Neural crest cell (in vitro differentiated cells): ENCODE data around the gene ANKRD26. TPM values are rescaled to one million over a fixed set of nuclear protein-coding genes. Genes with fewer than 3 reads are reported as not detected.

Source experiments
- DNase-seq: peaks from one replicate; pipeline ENCODE4 v3.0.0; 2021; ENCODE audit warnings: low read depth, mixed read lengths, low spot score
- H3K27ac Mint-ChIP-seq: one replicate; pipeline ENCODE4 v1.8.0; 2021; ENCODE audit warnings: mild to moderate bottlenecking, mixed read lengths; ENCODE audit not compliant: unreplicated experiment
- H3K27me3 Mint-ChIP-seq: 2 replicates; pipeline ENCODE4 v1.8.0; 2021; ENCODE audit warnings: low read depth, mild to moderate bottlenecking, mixed read lengths
- H3K36me3 Mint-ChIP-seq: 2 replicates; pipeline ENCODE4 v1.8.0; 2021; ENCODE audit warnings: low read depth, mild to moderate bottlenecking, mixed read lengths
- H3K4me1 Mint-ChIP-seq: 2 replicates; pipeline ENCODE4 v1.8.0; 2021; ENCODE audit warnings: mixed read lengths
- H3K4me3 Mint-ChIP-seq: one replicate; pipeline ENCODE4 v1.8.0; 2021; ENCODE audit warnings: mild to moderate bottlenecking, mixed read lengths
- H3K9me3 Mint-ChIP-seq: 2 replicates; pipeline ENCODE4 v1.8.0; 2021; ENCODE audit warnings: mixed read lengths
- total RNA-seq: library from RNA; stranded (reverse); gene quantifications from 2 replicates; pipeline ENCODE4 v1.2.1, GENCODE V29; 2021
- TF ChIP-seq, protein P1 (sequence below): fragments of 200-600 bp; sonication (generic); conservative IDR thresholded peaks from 2 replicates; pipeline ENCODE4 v1.5.0; 2021; ENCODE audit warnings: antibody characterized with exemption, mild to moderate bottlenecking

ANKRD26 gene
- total RNA-seq, 1 donor from 2014 or later: 17.8 TPM

DNA sequence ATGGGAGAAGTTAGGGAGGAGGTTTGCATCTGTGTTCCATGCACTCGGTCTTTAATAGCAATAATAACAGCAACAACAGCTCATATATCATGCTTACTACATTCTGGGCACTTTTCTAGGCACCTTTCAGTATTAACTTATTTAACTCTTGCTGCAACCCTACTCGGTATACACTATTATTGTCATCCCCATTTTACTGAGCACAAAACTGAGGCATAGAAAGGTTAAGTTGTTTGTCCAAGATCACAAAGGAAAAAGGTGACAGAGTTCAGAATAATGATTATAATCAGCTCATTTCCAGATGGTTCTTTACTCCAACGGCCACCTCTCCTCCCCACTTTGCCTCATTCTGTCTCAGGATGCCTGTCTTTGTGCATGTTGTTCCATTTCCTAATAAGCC, 137.5 kb downstream of the ANKRD26 start:
- no peak overlapping the region for H3K4me3 Mint-ChIP-seq
- H3K4me1 Mint-ChIP-seq: no peaks in the 10 kb centered on the region
- TF ChIP-seq, protein P1, sequence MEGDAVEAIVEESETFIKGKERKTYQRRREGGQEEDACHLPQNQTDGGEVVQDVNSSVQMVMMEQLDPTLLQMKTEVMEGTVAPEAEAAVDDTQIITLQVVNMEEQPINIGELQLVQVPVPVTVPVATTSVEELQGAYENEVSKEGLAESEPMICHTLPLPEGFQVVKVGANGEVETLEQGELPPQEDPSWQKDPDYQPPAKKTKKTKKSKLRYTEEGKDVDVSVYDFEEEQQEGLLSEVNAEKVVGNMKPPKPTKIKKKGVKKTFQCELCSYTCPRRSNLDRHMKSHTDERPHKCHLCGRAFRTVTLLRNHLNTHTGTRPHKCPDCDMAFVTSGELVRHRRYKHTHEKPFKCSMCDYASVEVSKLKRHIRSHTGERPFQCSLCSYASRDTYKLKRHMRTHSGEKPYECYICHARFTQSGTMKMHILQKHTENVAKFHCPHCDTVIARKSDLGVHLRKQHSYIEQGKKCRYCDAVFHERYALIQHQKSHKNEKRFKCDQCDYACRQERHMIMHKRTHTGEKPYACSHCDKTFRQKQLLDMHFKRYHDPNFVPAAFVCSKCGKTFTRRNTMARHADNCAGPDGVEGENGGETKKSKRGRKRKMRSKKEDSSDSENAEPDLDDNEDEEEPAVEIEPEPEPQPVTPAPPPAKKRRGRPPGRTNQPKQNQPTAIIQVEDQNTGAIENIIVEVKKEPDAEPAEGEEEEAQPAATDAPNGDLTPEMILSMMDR: no peak
- H3K27ac Mint-ChIP-seq: no peak overlapping the region
- DNase-seq: no peak
- no peaks in the 10 kb centered on the region for H3K27me3 Mint-ChIP-seq
- peaks cover 12% of the 10 kb centered on the region for H3K36me3 Mint-ChIP-seq
- H3K9me3 Mint-ChIP-seq: peaks cover 6% of the 10 kb centered on the region

DNA sequence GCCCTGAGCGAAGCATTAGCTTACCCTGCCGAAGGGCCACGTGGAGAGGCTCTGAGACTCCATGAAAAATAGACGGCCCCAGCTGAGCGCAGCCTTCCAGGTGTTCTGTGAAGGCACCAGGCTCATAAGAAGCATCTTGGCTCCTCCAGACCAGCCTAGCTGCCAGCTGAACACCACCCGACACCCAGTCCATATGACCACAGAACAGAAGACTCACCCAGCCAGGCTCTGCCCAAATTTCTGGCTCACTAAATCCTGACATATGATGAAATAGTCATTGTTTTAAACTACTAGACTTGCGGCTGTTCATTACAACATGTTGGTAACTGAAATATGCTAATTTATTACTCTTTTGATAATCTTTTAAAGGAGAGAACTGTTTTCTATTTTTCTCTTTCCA, 140.0 kb downstream of the ANKRD26 start:
- Mint-ChIP-seq H3K4me3 (no peak overlapping the region), H3K36me3 (no peaks in the 10 kb centered on the region), H3K27ac (no peak overlapping the region), H3K27me3 (no peaks in the 10 kb centered on the region), H3K4me1 (no peaks in the 10 kb centered on the region), H3K9me3 (no peaks in the 10 kb centered on the region)
- TF ChIP-seq, protein P1: no peak
- no peak for DNase-seq

DNA sequence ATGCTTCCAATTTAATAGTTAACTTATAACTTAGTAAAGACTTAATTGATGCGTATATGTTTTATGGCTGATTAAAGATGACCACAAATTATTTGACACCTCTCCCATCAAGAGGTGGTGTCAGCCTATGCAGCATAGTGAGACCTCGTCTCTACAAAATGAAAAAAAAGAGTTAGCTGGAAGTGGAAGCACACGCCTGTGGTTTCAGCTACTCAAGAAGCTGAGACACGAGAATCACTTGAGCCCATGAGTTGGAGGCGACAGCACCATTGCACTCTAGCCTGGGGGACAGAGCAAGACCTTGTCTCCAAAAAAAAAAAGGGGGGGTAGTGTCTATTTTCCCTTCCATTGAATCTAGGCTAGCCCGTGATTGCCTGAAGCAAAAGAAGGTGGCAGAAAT, 140.5 kb downstream of the ANKRD26 start:
- H3K27me3 Mint-ChIP-seq: no peaks in the 10 kb centered on the region
- H3K9me3 Mint-ChIP-seq: no peaks in the 10 kb centered on the region
- DNase-seq: no peak
- H3K4me3 Mint-ChIP-seq: no peak overlapping the region
- no peaks in the 10 kb centered on the region for H3K4me1 Mint-ChIP-seq
- no peaks in the 10 kb centered on the region for H3K36me3 Mint-ChIP-seq
- TF ChIP-seq, protein P1: no peak
- H3K27ac Mint-ChIP-seq: no peak overlapping the region

Other genes with a start within 250 kb of the ANKRD26 start
- 27.6 and 30.4 TPM in 2 replicates for gene ABI1, start 239.5 kb downstream of the ANKRD26 start, total RNA-seq
- gene YME1L1, start 53.9 kb upstream of the ANKRD26 start, total RNA-seq: 117 and 123 TPM in 2 replicates
- 35.0 and 37.0 TPM in 2 replicates for gene MASTL, start 54.9 kb upstream of the ANKRD26 start, total RNA-seq
- gene ACBD5, start 140.3 kb upstream of the ANKRD26 start, total RNA-seq: 17.4 and 17.9 TPM in 2 replicates